Measurements from ENCODE around the gene JAK3. TPM values are rescaled to one million over a fixed set of nuclear protein-coding genes. Genes with fewer than 3 reads are reported as not detected.

The JAK3 gene

Small RNA genes within 50 kb of the gene (small RNA-seq; reads per million reads assigned to genes)
- not detected for gene SNORA68 (ENCODE audit: low read depth)
